Measurements from ENCODE around the gene APOE.
"Not testable (repeated sequence)": the region's sequence is repeated elsewhere in the genome, so short reads cannot be mapped to it uniquely, and the experiment has no call there.

Gene APOE

DNA sequence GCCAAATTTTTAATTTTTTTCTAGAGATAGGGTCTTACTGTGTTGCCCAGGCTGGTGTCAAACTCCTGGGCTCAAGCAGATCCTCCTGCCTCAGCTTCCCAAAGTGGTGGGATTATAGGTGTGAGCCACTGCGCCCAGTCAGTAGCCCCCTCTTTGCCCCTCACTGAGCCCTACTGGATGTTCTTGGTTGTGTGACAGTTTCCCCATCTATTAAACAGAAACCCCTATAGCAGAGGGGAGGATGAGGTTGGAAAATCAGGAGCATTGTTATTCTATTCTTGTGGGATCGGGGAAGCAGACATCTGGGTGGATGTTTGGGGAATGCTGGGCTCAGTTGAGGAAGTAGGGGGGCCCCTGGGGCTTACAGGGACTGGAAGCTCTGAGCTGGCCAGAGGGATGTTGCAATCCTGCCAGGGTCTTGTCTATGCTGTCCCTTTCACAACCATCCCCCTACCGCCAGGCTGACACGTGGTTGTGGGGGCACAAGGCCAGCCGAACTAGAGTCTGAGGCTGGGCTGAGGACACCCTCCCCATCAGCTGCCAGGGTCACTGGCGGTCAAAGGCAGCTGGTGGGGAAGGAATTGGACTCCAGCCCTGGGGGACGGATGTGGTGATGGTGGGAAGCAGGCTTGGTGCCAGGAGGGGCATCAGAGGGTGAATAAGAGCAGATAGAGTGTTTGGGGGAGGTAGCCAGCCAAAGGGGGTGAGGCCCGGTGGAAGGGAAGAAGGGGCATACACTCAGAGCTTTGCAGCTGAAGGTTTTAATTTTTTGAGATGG, 19.7 kb downstream of the APOE start:
- POLR2A ChIA-PET = interaction anchor here (1.3 to 1.5 kb wide), 2 partner anchors 10 to 29 kb away, joined by 3 to 4 read pairs; partner anchors contain the start of gene APOC1

DNA sequence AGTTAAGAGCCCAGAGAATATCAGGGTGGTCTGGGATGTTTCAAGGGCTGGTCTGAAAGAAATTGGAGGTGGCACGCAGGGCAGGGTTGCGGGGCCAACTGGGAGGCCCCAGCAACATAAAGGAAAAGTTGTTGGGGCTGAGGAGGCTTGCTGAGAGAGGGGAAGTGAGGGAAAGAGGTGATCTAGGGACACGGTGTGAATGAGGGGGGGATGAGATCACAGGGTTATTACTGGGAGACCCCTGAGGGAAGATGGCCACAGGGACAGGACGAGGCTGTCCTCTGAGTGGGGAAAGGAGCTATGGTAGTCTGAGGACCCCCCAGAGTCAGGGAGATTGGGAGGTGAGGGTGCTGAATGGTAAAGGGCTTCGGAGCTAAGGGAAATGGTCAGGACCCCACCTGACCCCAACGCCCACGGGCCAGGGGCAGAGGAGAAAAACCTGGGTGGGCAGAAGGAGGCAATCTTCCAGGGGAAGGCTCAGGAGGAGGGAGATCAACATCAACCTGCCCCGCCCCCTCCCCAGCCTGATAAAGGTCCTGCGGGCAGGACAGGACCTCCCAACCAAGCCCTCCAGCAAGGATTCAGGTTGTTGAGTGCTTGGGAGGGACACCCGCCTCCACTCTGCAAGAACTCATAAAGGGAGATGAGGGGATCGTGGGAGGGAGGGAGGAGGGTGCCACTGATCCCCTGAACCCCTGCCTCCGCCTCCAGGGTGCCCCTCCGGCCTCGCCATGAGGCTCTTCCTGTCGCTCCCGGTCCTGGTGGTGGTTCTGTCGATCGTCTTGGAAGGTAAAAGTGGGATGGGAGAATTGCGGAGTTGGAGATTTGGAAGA, 20.9 kb downstream of the APOE start:
- not testable (repeated sequence) for DNase-seq (ENCODE audit: extremely low spot score)
- POLR2A ChIA-PET = interaction anchor here (1.3 to 1.5 kb wide), 2 partner anchors 12 to 28 kb away, joined by 3 to 4 read pairs; partner anchors contain the start of gene APOC1
- peak; percentile 38; the same call in 1 of the 2 replicates for TF ChIP-seq L3MBTL2 (conservative IDR thresholded peaks at IDR 0.05)
- CTCF ChIA-PET = interaction anchor here (0.6 kb wide), 1 partner anchor 24 kb away, joined by 4 read pairs; no protein-coding TSS in a partner anchor

More for the DNA sequence above, 19.7 kb downstream of the APOE start:
- CTCF ChIA-PET = interaction anchor here (0.6 kb wide), 1 partner anchor 23 kb away, joined by 4 read pairs; no protein-coding TSS in a partner anchor
- DNase-seq (ENCODE audit: extremely low spot score) = no peak
- TF ChIP-seq ELF4 (IDR thresholded peaks at IDR 0.05) = no peak

DNA sequence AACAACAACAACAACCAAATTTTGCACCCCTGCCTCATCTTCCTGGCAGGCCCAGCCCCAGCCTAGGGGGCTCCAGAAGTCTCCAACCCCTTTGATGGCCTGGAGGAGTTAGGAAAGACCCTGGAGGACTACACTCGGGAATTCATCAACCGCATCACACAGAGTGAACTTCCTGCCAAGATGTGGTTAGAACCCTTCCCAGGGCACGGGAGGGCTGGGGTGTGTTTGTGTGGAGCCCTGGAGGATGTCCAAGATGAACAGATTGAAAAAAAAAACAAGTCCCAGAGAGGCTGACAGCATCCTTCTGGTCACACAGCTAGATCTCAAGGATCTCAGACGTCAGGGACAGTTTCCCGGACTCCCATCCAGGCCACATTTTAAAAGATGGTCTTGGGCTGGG, 22.1 kb downstream of the APOE start:
- CTCF ChIA-PET = no interaction called here
- no peak for DNase-seq (ENCODE audit: extremely low spot score)
- no peak for TF ChIP-seq FOXK2 (IDR thresholded peaks at IDR 0.05)
- no peak for TF ChIP-seq NFRKB (IDR thresholded peaks at IDR 0.05)
- no peak for TF ChIP-seq LEF1 (IDR thresholded peaks at IDR 0.05; ENCODE audit: borderline replicate concordance)
- no peak for TF ChIP-seq ZNF384 (IDR thresholded peaks at IDR 0.05)
- POLR2A ChIA-PET = no interaction called here

DNA sequence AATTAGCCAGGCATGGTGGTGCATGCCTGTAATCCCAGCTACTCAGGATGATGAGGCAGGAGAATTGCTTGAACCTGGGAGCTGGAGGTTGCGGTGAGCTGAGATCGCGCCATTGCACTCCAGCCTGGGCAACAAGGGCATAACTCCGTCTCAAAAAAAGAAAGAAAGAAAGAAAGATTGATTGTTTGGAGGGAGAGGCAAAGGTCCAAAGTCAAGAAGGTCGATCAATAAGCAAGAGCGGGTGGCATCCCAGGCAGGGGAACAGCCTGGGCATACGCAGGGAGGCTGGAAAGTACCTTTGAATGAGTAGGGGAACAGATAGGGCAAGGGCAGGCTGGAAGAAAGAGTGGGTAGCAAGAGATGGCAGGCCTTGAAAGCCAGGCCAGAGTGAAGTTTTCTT, 24.5 kb downstream of the APOE start:
- ChIA-PET POLR2A (no interaction called here), CTCF (no interaction called here)
- no peak for DNase-seq (ENCODE audit: extremely low spot score)
- TF ChIP-seq ZNF384 (IDR thresholded peaks at IDR 0.05) (no peak), L3MBTL2 (conservative IDR thresholded peaks at IDR 0.05) (no peak), BHLHE40 (IDR thresholded peaks at IDR 0.05; ENCODE audit: borderline replicate concordance) (no peak), FOXA1 (IDR thresholded peaks at IDR 0.05) (no peak), SUZ12 (IDR thresholded peaks at IDR 0.05) (no peak), HDGF (IDR thresholded peaks at IDR 0.05; ENCODE audit: borderline replicate concordance) (no peak)
- TF ChIP-seq, protein P1, sequence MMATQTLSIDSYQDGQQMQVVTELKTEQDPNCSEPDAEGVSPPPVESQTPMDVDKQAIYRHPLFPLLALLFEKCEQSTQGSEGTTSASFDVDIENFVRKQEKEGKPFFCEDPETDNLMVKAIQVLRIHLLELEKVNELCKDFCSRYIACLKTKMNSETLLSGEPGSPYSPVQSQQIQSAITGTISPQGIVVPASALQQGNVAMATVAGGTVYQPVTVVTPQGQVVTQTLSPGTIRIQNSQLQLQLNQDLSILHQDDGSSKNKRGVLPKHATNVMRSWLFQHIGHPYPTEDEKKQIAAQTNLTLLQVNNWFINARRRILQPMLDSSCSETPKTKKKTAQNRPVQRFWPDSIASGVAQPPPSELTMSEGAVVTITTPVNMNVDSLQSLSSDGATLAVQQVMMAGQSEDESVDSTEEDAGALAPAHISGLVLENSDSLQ (IDR thresholded peaks at IDR 0.05) = no peak

DNA sequence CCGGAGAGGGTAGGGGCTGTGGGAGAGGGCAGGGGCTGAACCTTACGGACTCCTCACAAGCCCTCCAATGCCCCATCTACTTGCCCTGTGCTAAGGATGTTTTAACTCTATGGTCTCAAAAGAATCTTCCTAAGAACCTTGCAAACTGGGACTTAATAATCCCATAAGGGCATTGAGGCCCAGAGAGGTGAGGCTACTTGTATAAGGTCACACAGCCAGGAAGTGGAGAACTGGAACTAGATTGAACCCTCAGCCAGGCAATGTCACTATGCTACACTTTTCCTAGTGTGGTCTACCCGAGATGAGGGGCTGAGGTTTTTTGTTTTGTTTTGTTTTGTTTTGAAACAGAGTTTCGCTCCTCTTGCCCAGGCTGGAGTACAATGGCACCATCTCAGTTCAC, 25.9 kb downstream of the APOE start:
- no peak for DNase-seq (ENCODE audit: extremely low spot score)
- ChIA-PET CTCF (no interaction called here), POLR2A (no interaction called here)
- no peak for TF ChIP-seq LEF1 (IDR thresholded peaks at IDR 0.05; ENCODE audit: borderline replicate concordance)
- TF ChIP-seq ZNF384 (IDR thresholded peaks at IDR 0.05) = no peak
- no peak for TF ChIP-seq SP1 (IDR thresholded peaks at IDR 0.05)
- TF ChIP-seq ELF4 (IDR thresholded peaks at IDR 0.05) = no peak
- TF ChIP-seq FOXK2 (IDR thresholded peaks at IDR 0.05) = no peak
- no peak for TF ChIP-seq ARNT (IDR thresholded peaks at IDR 0.05)
- no peak for TF ChIP-seq FOXA1 (IDR thresholded peaks at IDR 0.05)
- TF ChIP-seq SUZ12 (IDR thresholded peaks at IDR 0.05) = no peak
- TF ChIP-seq, protein P1 (IDR thresholded peaks at IDR 0.05) = no peak
- TF ChIP-seq BHLHE40 (IDR thresholded peaks at IDR 0.05; ENCODE audit: borderline replicate concordance) = no peak
- no peak for TF ChIP-seq NFRKB (IDR thresholded peaks at IDR 0.05)

DNA sequence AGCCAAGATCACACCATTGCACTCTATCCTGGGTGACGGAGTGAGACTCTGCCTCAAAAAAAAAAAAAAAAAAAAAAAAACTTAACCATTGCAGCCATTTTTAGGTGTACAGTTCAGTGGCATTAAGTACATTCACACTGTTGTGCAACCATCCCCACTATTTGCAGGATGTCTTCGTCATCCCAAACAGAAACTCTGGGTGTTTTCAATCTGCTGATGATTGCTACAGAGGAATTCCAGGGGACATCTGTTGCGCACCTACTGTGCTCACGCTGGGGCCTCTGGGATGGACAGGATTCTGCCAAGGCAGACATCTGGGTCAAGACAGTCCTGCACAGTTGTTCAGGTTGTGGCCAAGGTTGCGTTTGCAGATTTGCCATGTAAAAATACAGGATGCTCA, 34.1 kb downstream of the APOE start:
- ChIA-PET POLR2A (no interaction called here), CTCF (no interaction called here)
- TF ChIP-seq FOXK2 (IDR thresholded peaks at IDR 0.05) (no peak), ELF4 (IDR thresholded peaks at IDR 0.05) (no peak), LEF1 (IDR thresholded peaks at IDR 0.05; ENCODE audit: borderline replicate concordance) (no peak), ARNT (IDR thresholded peaks at IDR 0.05) (no peak), HDGF (IDR thresholded peaks at IDR 0.05; ENCODE audit: borderline replicate concordance) (no peak), SP1 (IDR thresholded peaks at IDR 0.05) (no peak)
- no peak for DNase-seq (ENCODE audit: extremely low spot score)

DNA sequence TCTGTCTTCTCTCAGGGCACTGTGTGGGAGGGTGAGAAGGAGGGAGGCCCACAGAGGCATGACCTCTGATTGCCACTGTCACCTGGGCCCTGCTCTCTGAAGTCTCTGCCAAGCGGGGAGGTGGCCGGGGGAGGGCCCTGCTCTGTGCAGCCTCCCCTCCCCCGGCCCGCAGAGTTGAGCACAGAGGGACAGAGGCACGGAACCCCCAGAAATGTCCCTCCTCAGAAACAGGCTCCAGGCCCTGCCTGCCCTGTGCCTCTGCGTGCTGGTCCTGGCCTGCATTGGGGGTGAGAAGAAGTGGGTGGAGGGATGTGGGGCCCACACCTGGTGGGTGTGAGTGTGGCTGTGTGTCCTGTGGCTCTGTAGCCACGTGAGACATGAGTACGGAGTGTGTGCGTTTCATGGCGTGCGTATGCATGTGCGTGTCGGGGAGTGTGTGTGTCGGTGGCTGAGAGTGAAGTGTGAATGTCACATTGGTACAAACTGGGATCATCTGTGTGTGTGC, 36.5 kb downstream of the APOE start, which contains the start of gene APOC4:
Gene APOC4 (plus strand): TSS at position 171 of the 505 bp plus-strand sequence. CDS start 41 bp downstream, at position 212.
- ChIA-PET CTCF (no interaction called here), POLR2A (no interaction called here)
- DNase-seq (ENCODE audit: extremely low spot score) = no peak
- TF ChIP-seq, protein P1 (IDR thresholded peaks at IDR 0.05) = no peak
- no peak for TF ChIP-seq L3MBTL2 (conservative IDR thresholded peaks at IDR 0.05)
- TF ChIP-seq FOXM1 (IDR thresholded peaks at IDR 0.05; ENCODE audit: borderline replicate concordance) = no peak
- no peak for TF ChIP-seq ELF4 (IDR thresholded peaks at IDR 0.05)
- no peak for TF ChIP-seq SP1 (IDR thresholded peaks at IDR 0.05)
- TF ChIP-seq CTBP1 (IDR thresholded peaks at IDR 0.05; ENCODE audit: borderline replicate concordance) = no peak
- TF ChIP-seq NFRKB (IDR thresholded peaks at IDR 0.05) = no peak
- no peak for TF ChIP-seq FOXA1 (IDR thresholded peaks at IDR 0.05)
- no peak for TF ChIP-seq SUZ12 (IDR thresholded peaks at IDR 0.05)
- TF ChIP-seq BHLHE40 (IDR thresholded peaks at IDR 0.05; ENCODE audit: borderline replicate concordance) = no peak
- TF ChIP-seq TARDBP (IDR thresholded peaks at IDR 0.05) = no peak
- no peak for TF ChIP-seq ARNT (IDR thresholded peaks at IDR 0.05)
- TF ChIP-seq HDGF (IDR thresholded peaks at IDR 0.05; ENCODE audit: borderline replicate concordance) = no peak
- no peak for TF ChIP-seq FOXK2 (IDR thresholded peaks at IDR 0.05)
- no peak for TF ChIP-seq ZNF384 (IDR thresholded peaks at IDR 0.05)
